ENCODE measurements around the gene MYF5. TPM values are rescaled to one million over a fixed set of nuclear protein-coding genes. Genes with fewer than 3 reads are reported as not detected.

MYF5 gene
- total RNA-seq, 1 donor from 2014 or later = not detected

DNA sequence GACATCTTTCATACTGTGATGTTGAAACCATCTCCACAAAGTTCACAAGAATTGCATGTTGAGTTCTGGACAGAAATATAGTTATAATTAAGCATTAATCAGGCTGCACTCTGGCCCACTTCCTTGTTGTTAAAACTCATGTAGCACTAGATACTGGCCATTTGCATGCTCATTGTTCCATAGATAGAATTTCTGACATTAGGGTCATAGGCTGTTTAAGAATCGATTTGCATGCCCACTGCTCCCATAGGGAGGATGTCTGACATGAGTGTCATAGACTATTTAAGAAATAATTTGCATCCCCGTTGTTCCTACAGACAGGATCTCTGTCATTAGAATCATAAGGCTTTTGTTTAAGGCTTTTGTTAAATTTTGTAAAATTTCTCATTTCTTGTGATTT lies 50.2 kb downstream of the MYF5 start:
- no peak for DNase-seq

Other genes with a start within 250 kb of the MYF5 start
- gene MYF6, start 9.3 kb upstream of the MYF5 start, total RNA-seq = 0.47 TPM
- 37.7 TPM for gene LIN7A, start 221.0 kb downstream of the MYF5 start, total RNA-seq

All from occipital lobe (tissue), 2 donors.